ENCODE results near the gene RUNX1. TPM values are rescaled to one million over a fixed set of nuclear protein-coding genes. Genes with fewer than 3 reads are reported as not detected.
A peak's percentile ranks its signal among the peaks of the same experiment; 100 is the strongest.

RUNX1 gene
- total and polyA plus RNA-seq, 10 of the 15 experiments (the other 5 are each of a cell fraction or from before 2014, with no cell fraction given) = 0.90 to 15.2 (median 4.1) TPM

- H2AFZ ChIP-seq (ENCODE audit: control insufficient read depth, low read depth, low read length) = no peak overlapping the region
- BruUV-seq (replicated peaks) = no TSS peak
- H3K9me3 ChIP-seq (replicated peaks; ENCODE audit: control insufficient read depth, insufficient read depth, low read length) = peaks cover 7% of the 10 kb centered on the region; the same call in 1 of the 3 replicates
- H3K4me2 ChIP-seq (ENCODE audit: control insufficient read depth, insufficient read depth) = no peak overlapping the region
- DNase-seq (ENCODE audit: low read depth, low spot score) = no peak
- H3K27ac ChIP-seq (ENCODE audit: control insufficient read depth, insufficient read depth) = no peak overlapping the region
- SMC1A ChIA-PET (ENCODE audit: uncharacterized antibody, unreplicated experiment) = no interaction called here
- no peak for ATAC-seq
- intact Hi-C loops (cut with micrococcal nuclease; ENCODE audit: unreplicated experiment) = loop anchor here (10.0 kb wide), 1 partner anchor 335 kb away; no protein-coding TSS in a partner anchor
- no peaks in the 10 kb centered on the region for H3K36me3 ChIP-seq (ENCODE audit: control insufficient read depth in 2 of 2, insufficient read depth in 2 of 2, low read length in 1 of 2)
- peaks cover 3% of the 10 kb centered on the region; the same call in 1 of the 2 replicates for H3K4me1 ChIP-seq (ENCODE audit: control insufficient read depth, insufficient read depth, low read length)
- TF ChIP-seq TCF7 (IDR thresholded peaks at IDR 0.05; ENCODE audit: borderline replicate concordance) (no peak), RUNX3 (IDR thresholded peaks at IDR 0.05; ENCODE audit: low read length) (peak; percentile 21; the same call in 1 of the 2 replicates)
- POLR2A ChIA-PET = no interaction called here
- H3K79me2 ChIP-seq (ENCODE audit: control insufficient read depth, insufficient read depth, low read length) = no peaks in the 10 kb centered on the region
- 30% methylated on average over 3 of the region's 3 CpGs for WGBS (ENCODE audit: insufficient coverage, insufficient replicate concordance, low lambda C conversion rate, missing lambda C conversion rate)
- no peak overlapping the region for H3K4me3 ChIP-seq
- no peak overlapping the region for H3K9ac ChIP-seq (ENCODE audit: control insufficient read depth, insufficient read depth, low read length)
- peaks cover 0 to 8% of the 10 kb centered on the region in 2 experiments; a peak in 3 of 4 replicates for H3K27me3 ChIP-seq (replicated peaks in 1 of 2; ENCODE audit: control insufficient read depth in 2 of 2, insufficient read depth in 2 of 2, low read length in 1 of 2)
- RAD21 ChIA-PET (ENCODE audit: unreplicated experiment) = no interaction called here
- H4K20me1 ChIP-seq (ENCODE audit: control insufficient read depth, insufficient read depth) = no peaks in the 10 kb centered on the region
- CTCF ChIA-PET = no interaction called here
- FAIRE-seq = no peak
- in situ Hi-C loops (cut with MboI) = no loop called here
Observed at GRCh38 chr21:35059742-35060141, 10.6 kb upstream of the RUNX1 start.

GRCh38 chr21:35058058-35058457 lies 9.0 kb upstream of the RUNX1 start:
- in situ Hi-C loops (cut with MboI) (no loop called here), intact Hi-C loops (cut with micrococcal nuclease; ENCODE audit: unreplicated experiment) (loop anchor here (10.0 kb wide), 1 partner anchor 337 kb away; no protein-coding TSS in a partner anchor)
- peaks cover 0 to 8% of the 10 kb centered on the region in 2 experiments; a peak in 3 of 4 replicates for H3K27me3 ChIP-seq (replicated peaks in 1 of 2; ENCODE audit: control insufficient read depth in 2 of 2, insufficient read depth in 2 of 2, low read length in 1 of 2)
- DNase-seq (ENCODE audit: low read depth, low spot score) = no peak
- peaks cover 7% of the 10 kb centered on the region; the same call in 1 of the 3 replicates for H3K9me3 ChIP-seq (replicated peaks; ENCODE audit: control insufficient read depth, insufficient read depth, low read length)
- H4K20me1 ChIP-seq (ENCODE audit: control insufficient read depth, insufficient read depth) = no peaks in the 10 kb centered on the region
- H2AFZ ChIP-seq (ENCODE audit: control insufficient read depth, low read depth, low read length) = no peak overlapping the region
- H3K4me3 ChIP-seq = no peak overlapping the region
- H3K4me2 ChIP-seq (ENCODE audit: control insufficient read depth, insufficient read depth) = no peak overlapping the region
- no peak overlapping the region for H3K27ac ChIP-seq (ENCODE audit: control insufficient read depth, insufficient read depth)
- SMC1A ChIA-PET (ENCODE audit: uncharacterized antibody, unreplicated experiment) = no interaction called here
- POLR2A ChIA-PET = no interaction called here
- no peak for FAIRE-seq
- RAD21 ChIA-PET (ENCODE audit: unreplicated experiment) = no interaction called here
- no peak for ATAC-seq
- H3K79me2 ChIP-seq (ENCODE audit: control insufficient read depth, insufficient read depth, low read length) = no peaks in the 10 kb centered on the region
- H3K4me1 ChIP-seq (ENCODE audit: control insufficient read depth, insufficient read depth, low read length) = peaks cover 3% of the 10 kb centered on the region; the same call in 1 of the 2 replicates
- no TSS peak for BruUV-seq (replicated peaks)
- CTCF ChIA-PET = no interaction called here
- WGBS (ENCODE audit: insufficient coverage, insufficient replicate concordance, low lambda C conversion rate, missing lambda C conversion rate) = 31% methylated on average over 1 of the region's 1 CpG
- H3K36me3 ChIP-seq (ENCODE audit: control insufficient read depth in 2 of 2, insufficient read depth in 2 of 2, low read length in 1 of 2) = no peaks in the 10 kb centered on the region
- H3K9ac ChIP-seq (ENCODE audit: control insufficient read depth, insufficient read depth, low read length) = no peak overlapping the region
- TF ChIP-seq BHLHE40 (IDR thresholded peaks at IDR 0.05; ENCODE audit: borderline replicate concordance in 1 of 2, low read depth in 2 of 2, low read length in 1 of 2) (no peak), NFYA (IDR thresholded peaks at IDR 0.05; ENCODE audit: borderline replicate concordance, low read depth, low read length) (no peak), NFIC (IDR thresholded peaks at IDR 0.05; ENCODE audit: low read depth, low read length) (no peak), RB1 (IDR thresholded peaks at IDR 0.05; ENCODE audit: borderline replicate concordance) (no peak)

Measured in GM12878 (cell line).